HEK293 (cell line): Measurements from ENCODE around the gene MYADML2.
A peak's percentile ranks its signal among the peaks of the same experiment; 100 is the strongest.

Source experiments
- CTCF ChIA-PET: fragments of 350-600 bp; formaldehyde crosslinking; extraction: SDS; loops from one replicate; lab custom pipeline; 2021; ENCODE audit warnings: antibody characterized with exemption; lab: Yijun Ruan, JAX
- POLR2A ChIA-PET: fragments of 300-600 bp; formaldehyde crosslinking; extraction: SDS; loops from one replicate; lab custom pipeline; 2020; ENCODE audit warnings: antibody characterized with exemption, inconsistent platforms; lab: Yijun Ruan, JAX
- H3K27ac ChIP-seq: fragments of 200-500 bp; sonication (Bioruptor generic); 2 replicates; pipeline ENCODE4 v1.5.1; 2014; ENCODE audit warnings: low read depth, low read length, control low read depth, inconsistent platforms; ENCODE audit errors: extremely low read depth
- H3K36me3 ChIP-seq, 2 experiments: fragments of 200-500 bp in 1 of 2; sonication (Bioruptor generic) in 1 of 2; 1 replicate in 1 of 2; 2 replicates in 1 of 2; pipeline ENCODE4 v1.5.1; 2014 to 2017; ENCODE audit warnings: inconsistent platforms in 2 of 2, low read length in 2 of 2; ENCODE audit not compliant: control insufficient read depth in 2 of 2, insufficient read depth in 1 of 2
- H3K4me1 ChIP-seq: fragments of 200-500 bp; sonication (Bioruptor generic); 2 replicates; pipeline ENCODE4 v1.5.1; 2014; ENCODE audit warnings: mild to moderate bottlenecking, low read length, inconsistent platforms; ENCODE audit not compliant: control insufficient read depth, insufficient read depth
- H3K4me3 ChIP-seq: 2 replicates; pipeline ENCODE4 v1.5.1; 2011; ENCODE audit warnings: low read depth, mild to moderate bottlenecking, control low read depth, low read length, moderate library complexity
- H3K9me3 ChIP-seq: fragments of 200-500 bp; sonication (Bioruptor generic); 2 replicates; pipeline ENCODE4 v1.5.1; 2014; ENCODE audit warnings: low read depth, low read length, inconsistent platforms; ENCODE audit not compliant: control insufficient read depth, insufficient read depth
- FEZF1 ChIP-seq: fragments of 450-650 bp; formaldehyde crosslinking; IDR thresholded peaks from 2 replicates; pipeline ENCODE4 v1.5.1; 2016; ENCODE audit warnings: missing biosample characterization, missing genetic modification characterization
- OVOL3 ChIP-seq: fragments of 450-650 bp; formaldehyde crosslinking; IDR thresholded peaks from 2 replicates; pipeline ENCODE4 v1.5.1; 2016; ENCODE audit warnings: missing biosample characterization, missing genetic modification characterization
- PATZ1 ChIP-seq: fragments of 450-650 bp; formaldehyde crosslinking; IDR thresholded peaks from 2 replicates; pipeline ENCODE4 v1.5.1; 2016; ENCODE audit warnings: missing biosample characterization, missing genetic modification characterization
- PRDM6 ChIP-seq: fragments of 450-650 bp; formaldehyde crosslinking; IDR thresholded peaks from 2 replicates; pipeline ENCODE4 v1.5.1; 2017; ENCODE audit warnings: missing biosample characterization, missing genetic modification characterization
- ZBTB44 ChIP-seq: fragments of 450-650 bp; IDR thresholded peaks from 2 replicates; pipeline ENCODE4 v1.5.1; 2018; ENCODE audit warnings: missing biosample characterization, mild to moderate bottlenecking, missing genetic modification characterization
- ZBTB6 ChIP-seq: fragments of 450-650 bp; formaldehyde crosslinking; IDR thresholded peaks from 2 replicates; pipeline ENCODE4 v1.5.1; 2017; ENCODE audit warnings: missing biosample characterization, missing genetic modification characterization
- ZEB2 ChIP-seq: fragments of 450-650 bp; formaldehyde crosslinking; IDR thresholded peaks from 2 replicates; pipeline ENCODE4 v1.5.1; 2016; ENCODE audit warnings: missing biosample characterization, missing genetic modification characterization
- ZFHX2 ChIP-seq: fragments of 450-650 bp; formaldehyde crosslinking; conservative IDR thresholded peaks from 2 replicates; pipeline ENCODE4 v1.5.1; 2016; ENCODE audit warnings: missing biosample characterization, missing genetic modification characterization
- ZFP69B ChIP-seq: fragments of 450-650 bp; formaldehyde crosslinking; IDR thresholded peaks from 2 replicates; pipeline ENCODE4 v1.5.1; 2016; ENCODE audit warnings: missing biosample characterization, missing genetic modification characterization
- ZIC2 ChIP-seq: fragments of 450-650 bp; formaldehyde crosslinking; IDR thresholded peaks from 2 replicates; pipeline ENCODE4 v1.5.1; 2016; ENCODE audit warnings: missing biosample characterization, missing genetic modification characterization
- ZNF146 ChIP-seq: fragments of 450-650 bp; formaldehyde crosslinking; IDR thresholded peaks from 2 replicates; pipeline ENCODE4 v1.5.1; 2016; ENCODE audit warnings: missing biosample characterization, missing genetic modification characterization
- ZNF184 ChIP-seq: fragments of 450-650 bp; IDR thresholded peaks from 2 replicates; pipeline ENCODE4 v1.5.1; 2018; ENCODE audit warnings: missing biosample characterization, mild to moderate bottlenecking, missing genetic modification characterization
- ZNF239 ChIP-seq: fragments of 450-650 bp; formaldehyde crosslinking; IDR thresholded peaks from 2 replicates; pipeline ENCODE4 v1.5.1; 2016; ENCODE audit warnings: missing biosample characterization, missing genetic modification characterization
- ZNF24 ChIP-seq: fragments of 450-650 bp; formaldehyde crosslinking; IDR thresholded peaks from 2 replicates; pipeline ENCODE4 v1.5.1; 2016; ENCODE audit warnings: missing biosample characterization, missing genetic modification characterization
- ZNF248 ChIP-seq: fragments of 450-650 bp; formaldehyde crosslinking; IDR thresholded peaks from 2 replicates; pipeline ENCODE4 v1.5.1; 2017; ENCODE audit warnings: missing biosample characterization, missing genetic modification characterization
- ZNF37A ChIP-seq: fragments of 450-650 bp; IDR thresholded peaks from 2 replicates; pipeline ENCODE4 v1.5.1; 2018; ENCODE audit warnings: missing biosample characterization, missing genetic modification characterization
- ZNF529 ChIP-seq: fragments of 450-650 bp; formaldehyde crosslinking; IDR thresholded peaks from 2 replicates; pipeline ENCODE4 v1.5.1; 2017; ENCODE audit warnings: missing genetic modification characterization, missing biosample characterization; ENCODE audit not compliant: insufficient replicate concordance
- ZNF548 ChIP-seq: fragments of 450-650 bp; formaldehyde crosslinking; IDR thresholded peaks from 2 replicates; pipeline ENCODE4 v1.5.1; 2016; ENCODE audit warnings: missing biosample characterization, missing genetic modification characterization
- ZNF549 ChIP-seq: fragments of 450-650 bp; IDR thresholded peaks from 2 replicates; pipeline ENCODE4 v1.5.1; 2018; ENCODE audit warnings: missing biosample characterization, missing genetic modification characterization, mild to moderate bottlenecking, inconsistent platforms, moderate library complexity
- ZNF600 ChIP-seq: fragments of 450-650 bp; formaldehyde crosslinking; IDR thresholded peaks from 2 replicates; pipeline ENCODE4 v1.5.1; 2016; ENCODE audit warnings: missing biosample characterization, missing genetic modification characterization
- ZNF629 ChIP-seq: fragments of 450-650 bp; formaldehyde crosslinking; IDR thresholded peaks from 2 replicates; pipeline ENCODE4 v1.5.1; 2017; ENCODE audit warnings: missing biosample characterization, missing genetic modification characterization
- ZNF660 ChIP-seq: fragments of 450-650 bp; IDR thresholded peaks from 2 replicates; pipeline ENCODE4 v1.5.1; 2018; ENCODE audit warnings: missing biosample characterization, mild to moderate bottlenecking, missing genetic modification characterization
- ZSCAN18 ChIP-seq: fragments of 450-650 bp; formaldehyde crosslinking; IDR thresholded peaks from 2 replicates; pipeline ENCODE4 v1.5.1; 2016; ENCODE audit warnings: missing biosample characterization, missing genetic modification characterization
- ZSCAN4 ChIP-seq: fragments of 450-650 bp; formaldehyde crosslinking; IDR thresholded peaks from 2 replicates; pipeline ENCODE4 v1.5.1; 2017; ENCODE audit warnings: missing biosample characterization, missing genetic modification characterization

The MYADML2 gene

GRCh38 chr17:81898885-81899284 is 48.1 kb downstream of the MYADML2 start:
- TF ChIP-seq ZBTB6 = no peak
- no peak for TF ChIP-seq ZNF549 (tag by site-specific recombination)
- TF ChIP-seq ZNF248 (tag by site-specific recombination) = no peak
- TF ChIP-seq ZNF548 (tag by site-specific recombination) = no peak
- TF ChIP-seq ZNF146 (tag by site-specific recombination) = no peak
- TF ChIP-seq ZNF37A (tag by site-specific recombination) = no peak
- peak; percentile 34 for TF ChIP-seq ZIC2
- no peak for TF ChIP-seq ZFHX2 (tag by site-specific recombination)
- TF ChIP-seq PATZ1 = 0 out of 2 replicates have a peak, but pooled peaks have one; percentile 7
- no peak for TF ChIP-seq OVOL3 (tag by site-specific recombination)
- Histone ChIP-seq H3K9me3 (no peaks in the 10 kb centered on the region), H3K4me1 (0 out of 2 replicates have a peak, but pooled peaks cover 4% of the 10 kb centered on the region), H3K4me3 (no peak overlapping the region), H3K36me3 (peaks cover 44 to 69% of the 10 kb centered on the region in 2 experiments), H3K27ac (peak overlapping the region; percentile 30)
- ChIA-PET POLR2A (interaction anchor here (0.9 kb wide), 1 partner anchor 129 kb away, joined by 3 read pairs; no protein-coding TSS in a partner anchor), CTCF (no interaction called here)

GRCh38 chr17:81898029-81898866 is 48.8 kb downstream of the MYADML2 start:
- Histone ChIP-seq H3K4me1 (0 out of 2 replicates have a peak, but pooled peaks cover 4% of the 10 kb centered on the region), H3K27ac (peak overlapping the region; percentile 28; the same call in 1 of the 2 replicates), H3K36me3 (peaks cover 48 to 71% of the 10 kb centered on the region in 2 experiments), H3K9me3 (no peaks in the 10 kb centered on the region), H3K4me3 (no peak overlapping the region)
- CTCF ChIA-PET = interaction anchor here (0.6 to 0.9 kb wide), 5 partner anchors 8 to 229 kb away, joined by 3 to 4 read pairs (median 3); no protein-coding TSS in a partner anchor
- POLR2A ChIA-PET = interaction anchor here (0.9 kb wide), 1 partner anchor 129 kb away, joined by 3 read pairs; no protein-coding TSS in a partner anchor
- TF ChIP-seq ZNF629 (peak; percentile 81), ZFP69B (tag by site-specific recombination) (0 out of 2 replicates have a peak, but pooled peaks have one; percentile 19), ZBTB44 (tag by site-specific recombination) (peak; percentile 93), ZNF600 (tag by site-specific recombination) (peak; percentile 76; the same call in 1 of the 2 replicates), FEZF1 (tag by site-specific recombination) (no peak), ZNF660 (0 out of 2 replicates have a peak, but pooled peaks have one; percentile 64), ZNF184 (tag by site-specific recombination) (peak; percentile 90), ZSCAN18 (tag by site-specific recombination) (no peak), PRDM6 (peak; percentile 65; the same call in 1 of the 2 replicates), ZNF24 (peak; percentile 85), ZSCAN4 (tag by site-specific recombination) (no peak), ZNF529 (tag by site-specific recombination) (no peak), ZNF239 (tag by site-specific recombination) (no peak), ZEB2 (tag by site-specific recombination) (peak; percentile 45; the same call in 1 of the 2 replicates)
